Tibial nerve (tissue), 4 donors: ENCODE data around the gene CCL21. TPM values are rescaled to one million over a fixed set of nuclear protein-coding genes. Genes with fewer than 3 reads are reported as not detected.

ENCODE experiments used
- DNase-seq, 2 donors: peaks; one replicate each; pipeline ENCODE4 v3.0.0-alpha.2; 2019; ENCODE audit warnings: low spot score in 2 of 2
- H3K27ac ChIP-seq, 4 donors: fragments of 200-600 bp; sonication (generic) in 3 of 4; one replicate each; pipeline ENCODE4 v1.5.1; 2017 to 2019; ENCODE audit warnings: mild to moderate bottlenecking in 1 of 4
- H3K27me3 ChIP-seq, 2 donors: fragments of 200-600 bp; sonication (generic) in 1 of 2; one replicate each; pipeline versions ENCODE4 v1.5.1 to v1.6.0; 2017 to 2019
- H3K36me3 ChIP-seq, 3 donors: fragments of 200-600 bp; sonication (generic); one replicate each; pipeline ENCODE4 v1.5.1; 2018 to 2019
- H3K4me1 ChIP-seq, 4 donors: fragments of 200-600 bp; sonication (generic) in 3 of 4; one replicate each; pipeline ENCODE4 v1.5.1; 2017 to 2019
- H3K4me3 ChIP-seq, 4 donors: fragments of 200-600 bp; sonication (generic) in 3 of 4; one replicate each; pipeline ENCODE4 v1.5.1; 2017 to 2019; ENCODE audit warnings: mild to moderate bottlenecking in 1 of 4, moderate library complexity in 1 of 4
- H3K9me3 ChIP-seq, 4 donors: fragments of 200-600 bp; sonication (generic) in 3 of 4; one replicate each; pipeline ENCODE4 v1.5.1; 2017 to 2019
- CTCF ChIP-seq, 5 experiments: fragments of 200-600 bp in 3 of 5; fragments of 450-650 bp in 2 of 5; sonication (generic) in 3 of 5; IDR thresholded peaks; one replicate each; pipeline ENCODE4 v1.5.1; 2016 to 2019; ENCODE audit warnings: antibody characterized with exemption in 5 of 5, mild to moderate bottlenecking in 3 of 5, moderate library complexity in 2 of 5
- EP300 ChIP-seq, 2 donors: sonication (generic); formaldehyde crosslinking; IDR thresholded peaks; one replicate each; pipeline ENCODE4 v1.6.1; 2017; ENCODE audit warnings: antibody characterized with exemption in 2 of 2, mild to moderate bottlenecking in 1 of 2
- POLR2A ChIP-seq, 2 donors: fragments of 450-650 bp; IDR thresholded peaks; one replicate each; pipeline ENCODE4 v1.6.1; 2017; ENCODE audit warnings: antibody characterized with exemption in 2 of 2, mild to moderate bottlenecking in 2 of 2, moderate library complexity in 2 of 2
- WGBS, 2 donors: methylation state at CpG; one replicate each; pipeline ENCODE4 v1.1.5; 2018; 5-methylcytosine and 5-hydroxymethylcytosine counted together
- total RNA-seq, 4 donors: library from RNA; depleted of rRNA; stranded (reverse); fragments of >200 nt; gene quantifications; one replicate each; pipeline ENCODE4 v1.1.0, GENCODE V29; 2016

Gene CCL21
- total RNA-seq, 4 donors from 2014 or later: 4.6 to 14.0 (median 8.6) TPM

GRCh38 chr9:34716711-34717110, 6.8 kb upstream of the CCL21 start:
- no peak for DNase-seq
- Histone ChIP-seq H3K27me3 (no peaks in the 10 kb centered on the region), H3K36me3 (no peaks in the 10 kb centered on the region), H3K4me3 (no peak overlapping the region), H3K27ac (no peak overlapping the region), H3K4me1 (peaks cover 0 to 10% (median 0%) of the 10 kb centered on the region in 4 donors), H3K9me3 (no peaks in the 10 kb centered on the region)
- TF ChIP-seq POLR2A (IDR thresholded peaks at IDR 0.05): no peak
- TF ChIP-seq CTCF (IDR thresholded peaks at IDR 0.05): no peak
- TF ChIP-seq EP300 (IDR thresholded peaks at IDR 0.05): no peak
- 76 to 87% methylated on average over 4 of the region's 4 CpGs for WGBS, 2 donors

DNA sequence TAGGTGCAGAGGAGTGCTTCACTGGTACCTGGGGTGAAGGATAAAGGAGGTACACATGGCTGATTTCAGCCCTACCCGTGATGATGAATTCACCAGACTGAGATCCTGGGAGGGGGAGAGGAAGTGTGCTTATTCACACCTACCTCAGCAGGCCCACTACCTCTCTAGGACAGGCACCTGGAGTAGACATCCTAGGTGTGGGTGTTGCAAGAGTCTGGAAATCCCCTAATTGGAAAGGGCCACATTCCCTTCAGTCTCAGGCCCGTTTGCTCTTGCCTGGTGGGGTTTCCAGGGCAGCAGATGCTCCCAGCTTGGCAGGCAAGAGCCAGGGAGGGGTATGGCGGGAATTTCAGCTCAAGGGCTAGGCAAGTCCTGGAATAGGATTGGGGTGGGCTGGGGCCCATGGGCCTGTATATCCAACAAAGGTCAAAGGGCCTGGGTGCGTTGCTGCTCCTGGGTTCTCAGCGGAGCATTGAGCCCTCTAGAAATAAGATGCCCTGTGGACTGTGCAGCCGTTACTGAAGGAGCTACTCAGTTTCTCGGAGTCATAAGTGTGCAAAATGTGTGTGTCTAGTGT, 5.8 kb upstream of the CCL21 start:
- H3K4me1 ChIP-seq: peaks cover 0 to 10% (median 0%) of the 10 kb centered on the region in 4 donors
- no peak for DNase-seq
- 84 to 88% methylated on average over 7 of the region's 7 CpGs for WGBS, 2 donors
- TF ChIP-seq POLR2A (IDR thresholded peaks at IDR 0.05): no peak
- TF ChIP-seq EP300 (IDR thresholded peaks at IDR 0.05): no peak
- TF ChIP-seq CTCF (IDR thresholded peaks at IDR 0.05): no peak
- no peaks in the 10 kb centered on the region for H3K36me3 ChIP-seq
- no peak overlapping the region for H3K4me3 ChIP-seq
- no peaks in the 10 kb centered on the region for H3K27me3 ChIP-seq
- no peaks in the 10 kb centered on the region for H3K9me3 ChIP-seq
- no peak overlapping the region for H3K27ac ChIP-seq

DNA sequence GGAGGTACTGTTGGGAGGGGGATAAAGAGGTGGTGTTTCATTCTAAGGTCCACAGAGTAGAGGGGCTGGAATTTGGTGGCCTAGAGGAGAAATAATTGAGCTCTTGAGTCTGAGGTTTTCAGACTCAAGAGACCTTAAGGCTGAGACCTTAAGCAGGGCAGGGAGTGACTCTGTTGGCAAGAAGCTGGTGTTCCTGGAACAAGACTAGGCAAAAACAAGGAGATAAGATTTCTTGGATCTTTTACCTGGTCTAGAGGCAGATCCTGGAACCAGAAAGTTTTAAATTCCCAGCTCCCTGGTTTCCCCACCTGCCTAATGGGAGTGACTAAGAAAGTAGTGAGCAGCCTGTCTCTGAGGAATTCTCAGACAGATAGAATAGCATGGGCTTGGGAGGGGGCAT, 4.1 kb upstream of the CCL21 start:
- no peak for DNase-seq
- Histone ChIP-seq H3K4me1 (peaks cover 0 to 15% (median 0%) of the 10 kb centered on the region in 4 donors), H3K27ac (no peak overlapping the region), H3K36me3 (no peaks in the 10 kb centered on the region), H3K9me3 (no peaks in the 10 kb centered on the region), H3K4me3 (no peak overlapping the region), H3K27me3 (no peaks in the 10 kb centered on the region)
- TF ChIP-seq CTCF (IDR thresholded peaks at IDR 0.05) (no peak), EP300 (IDR thresholded peaks at IDR 0.05) (no peak), POLR2A (IDR thresholded peaks at IDR 0.05) (no peak)

- H3K9me3 ChIP-seq: no peaks in the 10 kb centered on the region
- H3K4me3 ChIP-seq: no peak overlapping the region
- no peaks in the 10 kb centered on the region for H3K27me3 ChIP-seq
- TF ChIP-seq POLR2A (IDR thresholded peaks at IDR 0.05) (no peak), CTCF (IDR thresholded peaks at IDR 0.05) (no peak), EP300 (IDR thresholded peaks at IDR 0.05) (no peak)
- no peaks in the 10 kb centered on the region for H3K36me3 ChIP-seq
- H3K4me1 ChIP-seq: peaks cover 0 to 5% (median 0%) of the 10 kb centered on the region in 4 donors
- H3K27ac ChIP-seq: no peak overlapping the region
- WGBS, 2 donors: 61 to 65% methylated on average over 1 of the region's 1 CpG
- no peak for DNase-seq
Observed at GRCh38 chr9:34712140-34712539, 2.2 kb upstream of the CCL21 start.

DNA sequence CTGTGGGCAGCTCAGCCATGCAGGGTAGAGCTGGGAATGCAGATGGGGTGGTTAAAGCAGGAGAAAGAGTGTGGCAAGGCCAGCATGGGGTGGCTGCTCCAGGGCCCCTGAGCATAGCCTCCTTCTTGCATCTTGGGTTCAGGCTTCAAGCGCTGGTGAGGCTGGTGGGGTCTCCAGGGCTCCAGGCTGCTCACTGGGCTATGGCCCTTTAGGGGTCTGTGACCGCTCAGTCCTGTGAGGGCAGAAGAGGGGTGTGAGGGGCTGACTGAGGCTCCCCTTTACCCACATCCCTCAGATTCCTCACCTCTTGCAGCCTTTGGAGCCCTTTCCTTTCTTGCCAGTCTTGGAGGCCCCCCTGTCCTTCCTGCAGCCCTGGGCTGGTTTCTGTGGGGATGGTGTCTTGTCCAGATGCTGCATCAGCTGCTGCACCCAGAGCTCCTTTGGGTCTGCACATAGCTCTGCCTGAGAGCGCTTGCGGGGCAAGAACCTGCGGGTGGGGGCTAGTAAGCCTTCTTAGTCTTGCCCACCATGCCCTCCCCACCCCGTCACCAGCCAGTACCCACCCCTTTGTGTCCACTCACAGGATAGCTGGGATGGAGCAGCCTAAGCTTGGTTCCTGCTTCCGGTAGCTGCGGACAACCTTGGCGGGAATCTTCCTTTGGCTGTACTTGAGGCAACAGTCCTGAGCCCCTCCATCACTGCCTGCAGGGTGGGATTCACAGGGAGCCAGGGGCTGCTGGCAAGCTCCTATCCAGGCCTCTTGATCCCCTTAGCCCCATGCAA, 549 bp downstream of the CCL21 start:
- Histone ChIP-seq H3K4me3 (no peak overlapping the region), H3K4me1 (peaks cover 0 to 5% (median 0%) of the 10 kb centered on the region in 4 donors), H3K36me3 (no peaks in the 10 kb centered on the region), H3K27ac (no peak overlapping the region), H3K27me3 (no peaks in the 10 kb centered on the region), H3K9me3 (no peaks in the 10 kb centered on the region)
- no peak for DNase-seq
- 95 to 99% methylated on average over 8 to 9 of the region's 9 CpGs for WGBS, 2 donors
- TF ChIP-seq POLR2A (IDR thresholded peaks at IDR 0.05): no peak
